ENCODE data around the gene WWOX.
A peak's percentile ranks its signal among the peaks of the same experiment; 100 is the strongest.

The WWOX gene

GRCh38 chr16:78300469-78300868 lies 201.0 kb downstream of the WWOX start:
- ATAC-seq (no peak), DNase-seq (no peak)

GRCh38 chr16:78303946-78304345 lies 204.5 kb downstream of the WWOX start:
- no peak for DNase-seq
- ATAC-seq: no peak

GRCh38 chr16:78306361-78306760 lies 206.9 kb downstream of the WWOX start:
- DNase-seq (no peak), ATAC-seq (no peak)

- ATAC-seq (no peak), DNase-seq (no peak)
These were observed 208.5 kb downstream of the WWOX start for GRCh38 chr16:78307824-78308528.

GRCh38 chr16:78309763-78310162 lies 210.3 kb downstream of the WWOX start:
- no peak for DNase-seq
- ATAC-seq: no peak

- ATAC-seq (no peak), DNase-seq (no peak)
These were observed 210.7 kb downstream of the WWOX start for GRCh38 chr16:78310196-78310595.

GRCh38 chr16:78310990-78311561 lies 211.6 kb downstream of the WWOX start:
- ATAC-seq (peak; percentile 28), DNase-seq (no peak)

- DNase-seq: no peak
- ATAC-seq: no peak
These were observed 212.4 kb downstream of the WWOX start for GRCh38 chr16:78311831-78312230.

- no peak for ATAC-seq
- no peak for DNase-seq
These were observed 218.2 kb downstream of the WWOX start for GRCh38 chr16:78317564-78318240.

GRCh38 chr16:78321620-78322360 lies 222.3 kb downstream of the WWOX start:
- ATAC-seq: no peak
- DNase-seq: no peak

- ATAC-seq (no peak), DNase-seq (no peak)
These were observed 223.9 kb downstream of the WWOX start for GRCh38 chr16:78323315-78323714.

GRCh38 chr16:78324649-78325285 lies 225.3 kb downstream of the WWOX start:
- no peak for ATAC-seq

GRCh38 chr16:78325468-78326352 lies 226.3 kb downstream of the WWOX start:
- DNase-seq: no peak
- no peak for ATAC-seq

More at GRCh38 chr16:78324649-78325285, 225.3 kb downstream of the WWOX start:
- no peak for DNase-seq

- DNase-seq: no peak
- no peak for ATAC-seq
These were observed 227.3 kb downstream of the WWOX start for GRCh38 chr16:78326731-78327130.

- no peak for DNase-seq
- ATAC-seq: no peak
These were observed 232.3 kb downstream of the WWOX start for GRCh38 chr16:78331731-78332130.

- ATAC-seq (no peak), DNase-seq (no peak)
These were observed 234.4 kb downstream of the WWOX start for GRCh38 chr16:78333808-78334207.

- DNase-seq: no peak
- no peak for ATAC-seq
These were observed 241.1 kb downstream of the WWOX start for GRCh38 chr16:78340590-78340989.

GRCh38 chr16:78348068-78348467 lies 248.6 kb downstream of the WWOX start:
- DNase-seq (no peak), ATAC-seq (no peak)

- no peak for ATAC-seq
- no peak for DNase-seq
These were observed 249.4 kb downstream of the WWOX start for GRCh38 chr16:78348886-78349285.

GRCh38 chr16:78352184-78352583 lies 252.7 kb downstream of the WWOX start:
- DNase-seq (no peak), ATAC-seq (no peak)

GRCh38 chr16:78353640-78354275 lies 254.3 kb downstream of the WWOX start:
- DNase-seq: no peak

More at GRCh38 chr16:78353640-78354275, 254.3 kb downstream of the WWOX start:
- ATAC-seq: no peak

Data from stimulated activated naive CD8-positive, alpha-beta T cell treated with anti-CD3 and anti-CD28 coated beads, Interleukin-15, Interleukin-2, amounts not matched to agents 100 U/mL and 50 U/mL, for 24 hours (primary cell).